Measurements from ENCODE around the gene RNPEP.
"Not testable (repeated sequence)": the region's sequence is repeated elsewhere in the genome, so short reads cannot be mapped to it uniquely, and the experiment has no call there.

The RNPEP gene

GRCh38 chr1:201982623-201983379, at the start of gene RNPEP:
TSS of gene RNPEP (plus strand) at chr1:201982648. CDS start at chr1:201982667, 19 bp downstream.
- DNase-seq (ENCODE audit: low read depth, low spot score): peak; percentile 88

- no peak for DNase-seq (ENCODE audit: low read depth, low spot score)
Observed at GRCh38 chr1:201933840-201934430, 48.5 kb upstream of the RNPEP start.

DNA sequence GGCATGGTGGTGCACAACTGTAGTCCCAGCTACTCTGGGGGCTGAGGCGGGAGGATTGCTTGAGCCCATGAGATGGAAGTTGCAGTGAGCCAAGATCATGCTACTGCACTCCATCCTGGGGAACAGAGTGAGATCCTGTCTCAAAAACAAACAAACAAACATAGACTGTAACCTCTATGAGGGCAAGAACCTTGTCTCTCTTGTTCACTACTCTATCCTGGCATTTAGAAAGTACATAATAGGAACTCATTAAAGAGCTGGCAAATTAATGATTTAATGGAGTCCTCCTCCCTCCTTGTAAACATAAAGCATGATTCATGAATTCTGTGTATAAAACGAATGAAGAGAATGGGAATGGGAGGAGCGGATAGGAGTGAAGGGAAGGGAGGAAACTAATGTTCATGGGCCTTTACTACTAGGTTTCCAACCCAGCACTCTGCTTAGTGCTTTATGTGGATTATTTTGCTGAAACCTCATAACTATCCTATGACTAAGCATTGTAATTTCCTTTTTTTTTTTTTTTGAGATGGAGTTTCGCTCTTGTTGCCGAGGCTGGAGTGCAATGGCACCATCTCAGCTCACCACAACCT, 44.7 kb upstream of the RNPEP start:
- DNase-seq (ENCODE audit: low read depth, low spot score): peak; percentile 54

DNA sequence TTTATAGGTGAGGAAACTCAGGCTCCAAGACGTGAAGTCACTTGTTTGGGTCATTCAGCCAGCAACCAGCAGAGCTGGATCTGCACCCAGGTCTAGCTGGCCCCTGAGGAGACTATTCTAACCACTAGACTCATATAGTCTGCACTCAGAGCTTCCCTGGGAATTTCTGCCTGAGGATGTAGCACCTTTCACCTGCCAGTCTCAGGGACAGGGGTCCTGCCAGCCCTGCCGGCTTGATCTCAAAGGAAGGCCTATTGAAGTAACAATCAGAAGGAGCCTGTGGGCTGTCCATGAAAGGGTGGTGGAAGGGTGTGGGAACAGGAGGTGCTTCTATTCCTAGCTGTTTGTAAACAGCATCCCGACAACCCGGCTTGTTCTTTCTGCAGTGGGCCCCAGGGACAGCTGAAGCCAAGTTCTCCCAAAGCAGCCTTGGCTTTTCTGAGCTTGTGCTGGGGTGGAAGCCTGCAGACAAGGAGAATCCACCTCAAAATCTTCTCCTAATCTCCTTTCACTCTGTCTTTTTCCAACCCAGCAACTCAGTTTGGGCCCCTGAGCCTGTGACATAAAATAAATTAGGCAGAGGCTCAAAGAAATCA, 43.9 kb upstream of the RNPEP start:
- no peak for DNase-seq (ENCODE audit: low read depth, low spot score)

- DNase-seq (ENCODE audit: low read depth, low spot score): no peak
Observed at GRCh38 chr1:201939148-201939547, 43.3 kb upstream of the RNPEP start.

DNA sequence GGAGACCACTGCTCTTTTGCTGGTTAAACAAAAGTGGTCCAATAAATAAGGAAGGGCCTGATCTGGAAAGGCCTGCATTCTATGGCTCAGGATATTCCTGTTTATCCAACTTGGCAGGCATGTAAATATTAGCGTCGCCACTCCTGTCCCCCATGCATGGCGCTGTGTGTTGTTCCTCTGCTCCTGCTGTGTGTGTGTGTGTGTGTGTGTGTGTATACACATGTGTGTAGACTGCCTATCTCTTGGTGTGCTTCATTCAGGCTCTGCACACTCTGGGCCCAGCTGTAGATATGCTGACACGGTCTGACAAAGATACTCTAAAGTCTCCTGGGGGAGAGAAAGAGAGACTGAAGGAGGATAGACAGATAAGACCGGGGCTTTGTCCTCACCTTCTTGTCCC, 42.9 kb upstream of the RNPEP start:
- no peak for DNase-seq (ENCODE audit: low read depth, low spot score)

DNA sequence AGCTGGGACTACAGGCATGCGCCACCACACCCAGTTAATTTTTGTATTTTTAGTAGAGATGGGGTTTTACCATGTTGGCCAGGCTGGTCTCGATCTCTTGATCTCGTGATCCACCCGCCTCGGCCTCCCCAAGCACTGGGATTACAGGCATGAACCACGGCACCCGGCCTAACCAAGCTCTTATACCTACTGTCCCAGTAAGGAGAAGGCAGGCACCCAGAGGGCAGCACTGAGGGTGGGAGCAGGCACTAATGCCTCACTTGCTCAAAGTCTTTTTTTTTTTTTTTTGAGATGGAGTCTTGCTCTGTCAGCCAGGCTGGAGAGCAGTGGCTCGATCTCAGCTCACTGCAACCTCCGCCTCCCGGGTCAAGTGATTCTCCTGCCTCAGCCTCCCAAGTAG, 42.1 kb upstream of the RNPEP start:
- not testable (repeated sequence) for DNase-seq (ENCODE audit: low read depth, low spot score)

- peak; percentile 13 for DNase-seq (ENCODE audit: low read depth, low spot score)
Observed at GRCh38 chr1:201941420-201942128, 40.9 kb upstream of the RNPEP start.

GRCh38 chr1:201942129-201942495, 40.3 kb upstream of the RNPEP start:
- DNase-seq (ENCODE audit: low read depth, low spot score): no peak

- DNase-seq (ENCODE audit: low read depth, low spot score): no peak
Observed at GRCh38 chr1:201944002-201944401, 38.4 kb upstream of the RNPEP start.

DNA sequence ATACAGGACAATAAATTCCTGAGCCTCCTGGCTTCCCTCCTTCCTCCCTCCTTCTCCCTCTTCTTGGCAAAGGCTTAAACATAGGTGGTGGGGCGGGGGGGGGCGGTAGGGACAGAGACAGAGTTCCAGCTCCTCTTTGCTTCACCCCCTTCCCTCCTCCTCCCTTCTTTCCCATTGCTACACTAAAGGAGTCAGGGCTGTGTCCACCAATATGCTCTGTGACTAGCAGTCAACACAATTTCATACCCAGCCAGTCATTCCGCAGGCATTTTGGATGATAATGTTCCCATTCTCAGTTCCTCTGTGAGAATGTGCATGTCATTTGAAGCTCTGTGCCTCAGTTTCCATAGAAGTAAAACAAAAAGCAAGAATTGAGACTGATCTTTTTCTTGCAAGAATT, 37.8 kb upstream of the RNPEP start:
- DNase-seq (ENCODE audit: low read depth, low spot score): no peak

GRCh38 chr1:201945157-201945556, 37.3 kb upstream of the RNPEP start:
- peak; percentile 20 for DNase-seq (ENCODE audit: low read depth, low spot score)

GRCh38 chr1:201945863-201946223, 36.6 kb upstream of the RNPEP start:
- no peak for DNase-seq (ENCODE audit: low read depth, low spot score)

- DNase-seq (ENCODE audit: low read depth, low spot score): peak; percentile 96
Observed at GRCh38 chr1:201946224-201946908, 36.1 kb upstream of the RNPEP start, which contains the start of gene LMOD1. TSS of gene LMOD1 (minus strand) at chr1:201946548. CDS start at chr1:201946340, 208 bp downstream.

GRCh38 chr1:201947697-201948008, 34.8 kb upstream of the RNPEP start:
- DNase-seq (ENCODE audit: low read depth, low spot score): no peak

GRCh38 chr1:201949491-201949890, 33.0 kb upstream of the RNPEP start:
- DNase-seq (ENCODE audit: low read depth, low spot score): no peak

DNA sequence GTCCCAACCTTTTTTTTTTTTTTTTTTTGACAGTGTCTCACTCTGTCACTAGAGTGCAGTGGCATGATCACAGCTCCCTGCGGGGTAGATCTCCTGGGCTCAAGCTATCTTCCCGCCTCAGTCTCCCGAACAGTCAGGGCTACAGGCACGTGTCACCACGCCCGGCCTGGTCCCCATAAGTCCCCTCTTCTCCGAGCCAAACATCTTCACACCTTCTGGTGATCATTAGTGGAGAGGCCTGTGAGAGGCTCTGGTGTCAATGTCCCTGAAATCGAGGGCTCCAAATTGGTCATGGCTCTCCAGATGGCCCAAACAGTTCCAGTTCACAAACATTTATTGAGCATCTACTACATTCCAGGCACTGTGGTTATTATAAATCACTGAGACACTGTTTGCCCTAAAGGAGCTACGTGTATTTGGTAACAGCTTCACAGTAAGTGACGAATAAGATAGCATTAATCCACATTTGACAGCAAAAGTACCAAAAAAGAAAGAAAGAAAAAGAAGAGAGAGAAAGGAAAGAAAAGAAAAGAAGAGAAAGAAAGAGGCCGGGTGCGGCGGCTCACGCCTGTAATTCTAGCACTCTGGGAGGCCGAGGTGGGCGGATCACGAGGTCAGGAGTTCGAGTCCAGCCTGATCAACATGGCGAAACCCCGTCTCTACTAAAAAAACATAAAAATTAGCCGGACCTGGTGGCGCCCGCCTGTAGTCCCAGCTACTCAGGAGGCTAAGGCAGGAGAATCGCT, 28.0 kb upstream of the RNPEP start:
- no peak for DNase-seq (ENCODE audit: low read depth, low spot score)

- DNase-seq (ENCODE audit: low read depth, low spot score): peak; percentile 99
Observed at GRCh38 chr1:201955009-201955728, 27.3 kb upstream of the RNPEP start, which contains the start of gene TIMM17A. TSS of gene TIMM17A (plus strand) at chr1:201955503. CDS start at chr1:201955527, 24 bp downstream.

DNA sequence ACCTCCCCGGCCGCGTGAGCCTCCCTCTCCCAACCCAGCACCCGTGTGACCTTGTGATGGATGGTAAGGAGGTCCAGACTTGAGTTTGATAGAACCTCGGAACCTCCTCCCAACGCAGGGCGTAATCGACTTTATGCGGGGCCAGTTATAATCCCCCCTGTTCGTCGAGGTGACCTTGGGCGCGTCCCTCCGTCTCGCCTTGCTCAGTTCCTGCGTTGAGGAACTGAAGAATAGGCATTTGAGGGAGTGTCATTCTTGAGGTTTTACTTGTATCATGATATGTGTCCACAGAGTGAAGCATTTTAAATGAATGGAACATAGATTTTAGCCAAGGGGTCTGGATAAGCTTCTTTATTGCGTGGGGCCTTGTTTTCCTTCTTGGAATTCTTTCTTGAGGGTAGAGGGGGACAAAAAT, 26.7 kb upstream of the RNPEP start:
- no peak for DNase-seq (ENCODE audit: low read depth, low spot score)

- DNase-seq (ENCODE audit: low read depth, low spot score): no peak
Observed at GRCh38 chr1:201958348-201958747, 24.1 kb upstream of the RNPEP start.
